Esophagus squamous epithelium (tissue), 5 donors: Measurements from ENCODE around the gene HAX1. TPM values are rescaled to one million over a fixed set of nuclear protein-coding genes. Genes with fewer than 3 reads are reported as not detected.
"Not testable (repeated sequence)": the region's sequence is repeated elsewhere in the genome, so short reads cannot be mapped to it uniquely, and the experiment has no call there.

Source experiments
- DNase-seq: peaks from one replicate; lab custom pipeline; 2025; lab: John Stamatoyannopoulos, UW
- H3K27ac ChIP-seq, 4 donors: fragments of 200-600 bp; sonication (generic); one replicate each; pipeline ENCODE4 v1.5.1; 2016 to 2019; ENCODE audit warnings: mild to moderate bottlenecking in 1 of 4
- H3K27me3 ChIP-seq, 4 donors: fragments of 200-600 bp; sonication (generic); 1 replicate in 3 of 4; 2 replicates in 1 of 4; pipeline versions ENCODE4 v1.5.1 to v1.6.0; 2017 to 2021; ENCODE audit warnings: antibody characterized with exemption in 1 of 4
- H3K36me3 ChIP-seq, 3 donors: fragments of 200-600 bp; sonication (generic); one replicate each; pipeline ENCODE4 v1.5.1; 2016 to 2019
- H3K4me1 ChIP-seq, 3 donors: fragments of 200-600 bp; sonication (generic); one replicate each; pipeline ENCODE4 v1.5.1; 2017 to 2019
- H3K4me3 ChIP-seq, 4 donors: fragments of 200-600 bp; sonication (generic); 1 replicate in 3 of 4; 2 replicates in 1 of 4; pipeline ENCODE4 v1.5.1; 2016 to 2019; ENCODE audit warnings: mild to moderate bottlenecking in 2 of 4, moderate library complexity in 1 of 4
- H3K9me3 ChIP-seq, 3 donors: fragments of 200-600 bp; sonication (generic); one replicate each; pipeline ENCODE4 v1.5.1; 2016 to 2019
- POLR2A ChIP-seq, 4 donors: fragments of 450-650 bp; IDR thresholded peaks; one replicate each; pipeline ENCODE4 v1.6.1; 2017; ENCODE audit warnings: antibody characterized with exemption in 4 of 4, mild to moderate bottlenecking in 4 of 4, moderate library complexity in 3 of 4
- WGBS, 2 donors: methylation state at CpG; one replicate each; pipeline ENCODE4 v1.1.5; 2018; 5-methylcytosine and 5-hydroxymethylcytosine counted together
- intact Hi-C: fragments of 100-400 bp; cut with DNase I; formaldehyde crosslinking; loops from one replicate; pipeline ENCODE4 v1.15.0; 2022
- total RNA-seq, 4 donors: library from RNA; depleted of rRNA; stranded (reverse); fragments of >200 nt; gene quantifications; one replicate each; pipeline ENCODE4 v1.1.0, GENCODE V29; 2016
- TF ChIP-seq, protein P1 (sequence below), 6 experiments: fragments of 450-650 bp in 4 of 6; fragments of 200-600 bp in 2 of 6; sonication (generic) in 2 of 6; IDR thresholded peaks; one replicate each; pipeline ENCODE4 v1.5.1; 2016 to 2019; ENCODE audit warnings: antibody characterized with exemption in 6 of 6, mild to moderate bottlenecking in 4 of 6, moderate library complexity in 4 of 6
- donor health status: DM: yes; HTN: yes; CAD: no.

HAX1 gene
- total RNA-seq, 4 donors from 2014 or later: 39.3 to 105 (median 88.9) TPM

DNA sequence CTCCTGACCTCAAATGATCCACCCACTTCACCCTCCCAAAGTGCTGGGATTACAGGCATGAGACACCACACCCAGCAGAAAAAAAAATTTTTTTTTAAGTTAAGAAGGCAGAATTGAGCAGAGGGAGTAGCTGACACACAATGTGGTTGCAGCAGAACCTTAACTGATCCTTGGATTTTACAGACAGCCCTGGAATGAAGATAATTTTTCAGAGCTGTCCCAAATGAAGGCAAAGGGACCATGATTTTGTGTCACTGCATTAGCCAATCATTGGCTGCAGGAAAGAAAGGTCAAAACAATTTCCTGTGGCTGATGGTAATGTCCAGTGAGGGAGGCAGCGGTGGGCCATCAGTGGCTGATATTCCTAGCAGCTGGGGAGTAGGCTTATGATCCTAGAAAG is 29.2 kb downstream of the HAX1 start:
- no peak overlapping the region for H3K27ac ChIP-seq
- no peaks in the 10 kb centered on the region for H3K36me3 ChIP-seq
- H3K4me3 ChIP-seq: no peak overlapping the region
- H3K9me3 ChIP-seq: peaks cover 0 to 9% (median 0%) of the 10 kb centered on the region in 3 donors
- intact Hi-C loops: no loop called here
- no peaks in the 10 kb centered on the region for H3K4me1 ChIP-seq
- no peaks in the 10 kb centered on the region for H3K27me3 ChIP-seq
- no peak for DNase-seq
- TF ChIP-seq POLR2A (IDR thresholded peaks at IDR 0.05): no peak
- TF ChIP-seq, protein P1, sequence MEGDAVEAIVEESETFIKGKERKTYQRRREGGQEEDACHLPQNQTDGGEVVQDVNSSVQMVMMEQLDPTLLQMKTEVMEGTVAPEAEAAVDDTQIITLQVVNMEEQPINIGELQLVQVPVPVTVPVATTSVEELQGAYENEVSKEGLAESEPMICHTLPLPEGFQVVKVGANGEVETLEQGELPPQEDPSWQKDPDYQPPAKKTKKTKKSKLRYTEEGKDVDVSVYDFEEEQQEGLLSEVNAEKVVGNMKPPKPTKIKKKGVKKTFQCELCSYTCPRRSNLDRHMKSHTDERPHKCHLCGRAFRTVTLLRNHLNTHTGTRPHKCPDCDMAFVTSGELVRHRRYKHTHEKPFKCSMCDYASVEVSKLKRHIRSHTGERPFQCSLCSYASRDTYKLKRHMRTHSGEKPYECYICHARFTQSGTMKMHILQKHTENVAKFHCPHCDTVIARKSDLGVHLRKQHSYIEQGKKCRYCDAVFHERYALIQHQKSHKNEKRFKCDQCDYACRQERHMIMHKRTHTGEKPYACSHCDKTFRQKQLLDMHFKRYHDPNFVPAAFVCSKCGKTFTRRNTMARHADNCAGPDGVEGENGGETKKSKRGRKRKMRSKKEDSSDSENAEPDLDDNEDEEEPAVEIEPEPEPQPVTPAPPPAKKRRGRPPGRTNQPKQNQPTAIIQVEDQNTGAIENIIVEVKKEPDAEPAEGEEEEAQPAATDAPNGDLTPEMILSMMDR (IDR thresholded peaks at IDR 0.05): no peak
- 75 to 81% methylated on average over 1 of the region's 1 CpG for WGBS, 2 donors

DNA sequence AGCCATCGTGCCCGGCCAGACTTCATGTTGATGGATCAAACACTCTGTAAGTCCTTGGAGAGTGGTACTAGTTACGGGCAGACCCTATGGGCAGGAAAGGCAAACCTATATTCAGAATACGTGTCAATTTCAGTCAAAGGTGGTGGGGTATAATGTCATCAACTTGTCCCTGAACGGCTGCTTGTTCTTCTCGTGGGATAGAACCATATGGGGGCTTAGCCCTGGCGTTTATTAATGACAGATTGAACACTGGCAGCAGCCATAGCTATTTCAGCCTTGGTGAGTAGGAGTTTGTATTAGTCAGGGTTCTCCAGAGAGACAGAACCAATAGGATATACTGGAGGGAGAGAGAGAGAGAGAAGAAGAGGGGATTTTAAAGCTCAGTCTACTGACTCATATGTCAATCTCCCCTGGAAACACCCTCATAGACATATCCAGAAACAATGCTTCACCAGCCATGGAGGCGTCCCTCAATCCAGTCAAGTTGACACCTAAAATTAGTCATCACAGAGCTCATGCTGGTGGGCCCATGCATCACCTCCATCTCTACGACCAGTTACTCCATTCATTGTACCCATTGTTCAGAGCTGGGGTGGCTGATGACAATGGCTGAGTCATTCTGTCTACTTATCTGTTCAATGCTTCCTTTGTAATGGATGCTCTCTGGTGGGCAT is 32.4 kb downstream of the HAX1 start:
- no peaks in the 10 kb centered on the region for H3K27me3 ChIP-seq
- TF ChIP-seq, protein P1 (IDR thresholded peaks at IDR 0.05): no peak
- no peak for TF ChIP-seq POLR2A (IDR thresholded peaks at IDR 0.05)
- no peak for DNase-seq
- intact Hi-C loops: no loop called here
- no peak overlapping the region for H3K4me3 ChIP-seq
- H3K4me1 ChIP-seq: no peaks in the 10 kb centered on the region
- no peaks in the 10 kb centered on the region for H3K9me3 ChIP-seq
- no peaks in the 10 kb centered on the region for H3K36me3 ChIP-seq
- 52 to 62% methylated on average over 7 to 9 of the region's 9 CpGs for WGBS, 2 donors
- H3K27ac ChIP-seq: no peak overlapping the region

DNA sequence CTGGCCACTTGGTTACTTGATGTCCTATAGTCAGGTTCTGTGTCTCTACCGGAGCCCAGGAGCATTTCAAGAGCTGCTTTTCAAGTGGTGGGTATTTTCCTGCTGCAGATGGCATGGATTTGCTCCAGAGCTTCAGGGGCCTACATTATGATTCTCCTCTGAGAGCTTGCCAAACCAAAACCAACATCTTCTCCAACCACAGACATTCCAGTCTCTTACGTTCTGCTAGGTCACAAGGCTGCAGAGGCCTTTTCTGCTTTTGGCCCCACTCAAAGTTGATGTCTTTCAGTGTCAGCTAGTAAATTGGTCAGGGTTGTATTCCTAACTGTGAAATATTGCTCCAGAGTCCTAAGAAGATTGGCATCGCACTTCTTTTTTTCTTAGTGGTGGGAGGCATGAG is 33.7 kb downstream of the HAX1 start:
- Histone ChIP-seq H3K36me3 (no peaks in the 10 kb centered on the region), H3K27me3 (no peaks in the 10 kb centered on the region), H3K9me3 (no peaks in the 10 kb centered on the region), H3K4me1 (no peaks in the 10 kb centered on the region), H3K27ac (no peak overlapping the region), H3K4me3 (no peak overlapping the region)
- WGBS, 2 donors: 89 to 100% methylated on average over 2 to 3 of the region's 3 CpGs
- intact Hi-C loops: no loop called here
- TF ChIP-seq, protein P1 (IDR thresholded peaks at IDR 0.05): no peak
- no peak for TF ChIP-seq POLR2A (IDR thresholded peaks at IDR 0.05)
- no peak for DNase-seq

DNA sequence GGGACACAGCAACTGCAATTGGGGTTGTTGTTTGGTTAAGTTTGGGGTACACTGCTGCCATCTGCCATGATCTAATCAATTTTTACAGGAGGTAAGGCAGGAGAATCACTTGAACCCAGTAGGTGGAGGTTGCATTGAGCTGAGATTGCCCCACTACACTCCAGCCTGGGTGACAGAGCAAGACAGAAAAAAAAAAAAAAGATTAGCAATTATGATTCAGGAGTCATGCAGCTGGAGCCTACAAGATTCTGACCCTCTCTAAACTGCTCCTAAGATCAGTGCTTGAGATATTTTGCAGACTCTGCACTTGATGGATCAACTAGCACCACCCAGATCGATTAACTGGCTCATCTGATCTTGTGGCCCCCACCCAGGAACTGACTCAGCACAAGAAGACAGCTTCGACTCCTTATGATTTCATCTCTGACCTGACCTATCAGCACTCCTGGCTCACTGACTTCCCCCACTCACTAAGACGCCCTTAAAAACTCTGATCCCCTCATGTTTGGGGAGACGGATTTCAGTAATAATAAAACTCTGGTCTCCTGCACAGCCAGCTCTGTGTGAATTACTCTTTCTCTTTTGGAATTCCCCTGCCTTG is 35.3 kb downstream of the HAX1 start:
- H3K4me3 ChIP-seq, H3K36me3 ChIP-seq, H3K9me3 ChIP-seq, DNase-seq, intact Hi-C loops, H3K27ac ChIP-seq, H3K27me3 ChIP-seq, H3K4me1 ChIP-seq: not testable (repeated sequence)
- WGBS, 2 donors: 35 to 37% methylated on average over 4 of the region's 4 CpGs

DNA sequence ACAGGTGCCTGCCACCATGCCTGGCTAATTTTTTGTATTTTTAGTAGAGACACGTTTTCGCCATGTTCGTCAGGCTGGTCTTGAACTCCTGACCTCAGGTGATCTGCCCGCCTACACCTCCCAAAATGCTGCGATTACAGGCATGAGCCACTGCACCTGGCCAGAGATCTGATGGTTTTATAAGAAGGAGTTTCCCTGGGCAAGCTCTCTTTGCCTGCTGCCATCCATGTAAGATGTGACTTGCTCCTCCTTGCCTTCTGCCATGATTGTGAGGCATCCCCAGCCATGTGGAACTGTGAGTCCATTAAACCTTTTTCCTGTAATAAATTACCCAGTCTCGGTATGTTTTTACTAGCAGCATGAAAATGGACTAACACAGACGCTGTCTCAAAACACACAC is 36.7 kb downstream of the HAX1 start:
- H3K27me3 ChIP-seq, H3K36me3 ChIP-seq, intact Hi-C loops, H3K4me3 ChIP-seq, H3K27ac ChIP-seq, H3K9me3 ChIP-seq, H3K4me1 ChIP-seq, DNase-seq: not testable (repeated sequence)
- 82 to 95% methylated on average over 7 of the region's 7 CpGs for WGBS, 2 donors

DNA sequence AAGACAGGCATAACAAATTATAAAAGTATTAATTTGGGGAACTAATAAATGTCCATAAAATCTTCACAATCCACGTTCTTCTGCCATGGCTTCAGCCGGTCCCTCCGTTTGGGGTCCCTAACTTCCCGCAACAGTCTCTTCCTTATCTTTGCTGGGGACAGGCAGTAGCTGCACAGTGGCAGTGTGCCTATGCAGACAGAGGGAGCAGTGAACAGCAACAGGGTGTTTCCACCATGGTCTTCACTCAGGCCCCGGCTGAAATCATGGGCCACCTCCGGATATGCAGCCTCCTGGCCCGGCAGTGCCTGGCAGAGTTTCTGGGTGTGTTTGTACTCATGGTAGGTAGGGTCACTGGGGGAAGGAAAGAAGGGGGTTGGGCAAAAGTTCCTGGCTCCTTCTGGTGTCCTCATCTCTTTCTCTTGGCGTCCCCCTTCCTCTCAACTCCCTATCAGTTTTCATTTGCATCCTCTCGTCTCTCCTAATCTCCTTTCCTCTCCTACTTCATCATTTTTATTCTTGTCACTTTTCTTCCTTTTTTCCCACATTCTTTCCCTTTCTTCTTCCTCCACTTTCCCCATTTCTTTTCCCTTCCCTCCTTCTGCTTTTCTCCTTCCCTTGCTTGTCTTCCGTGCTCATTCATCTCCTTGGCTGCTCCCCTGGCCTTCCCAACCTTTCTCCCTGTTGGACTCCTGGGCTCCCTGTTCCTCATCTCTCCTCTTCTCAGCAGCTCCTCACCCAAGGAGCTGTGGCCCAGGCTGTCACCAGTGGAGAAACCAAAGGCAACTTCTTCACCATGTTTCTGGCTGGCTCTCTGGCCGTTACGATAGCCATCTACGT is 40.0 kb downstream of the HAX1 start:
- 77 to 81% methylated on average over 10 to 11 of the region's 13 CpGs for WGBS, 2 donors
- H3K27me3 ChIP-seq, H3K4me1 ChIP-seq, intact Hi-C loops, H3K36me3 ChIP-seq, DNase-seq, H3K4me3 ChIP-seq, H3K9me3 ChIP-seq, H3K27ac ChIP-seq: not testable (repeated sequence)
